ENCODE measurements around the gene HUWE1.
"Not testable (repeated sequence)": the region's sequence is repeated elsewhere in the genome, so short reads cannot be mapped to it uniquely, and the experiment has no call there.

HUWE1 gene

GRCh38 chrX:53598169-53598568 lies 88.3 kb downstream of the HUWE1 start:
- no peak for DNase-seq

GRCh38 chrX:53595266-53595810 lies 91.2 kb downstream of the HUWE1 start:
- no peak for DNase-seq

GRCh38 chrX:53594354-53594753 lies 92.2 kb downstream of the HUWE1 start:
- DNase-seq: no peak

GRCh38 chrX:53587795-53588420 lies 98.6 kb downstream of the HUWE1 start:
- DNase-seq: no peak

GRCh38 chrX:53584891-53585290 lies 101.6 kb downstream of the HUWE1 start:
- DNase-seq: no peak

GRCh38 chrX:53583571-53583970 lies 102.9 kb downstream of the HUWE1 start:
- DNase-seq: no peak

GRCh38 chrX:53580742-53581504 lies 105.6 kb downstream of the HUWE1 start:
- no peak for DNase-seq

GRCh38 chrX:53571494-53571893 lies 115.0 kb downstream of the HUWE1 start:
- no peak for DNase-seq

- DNase-seq: no peak
These were observed 123.2 kb downstream of the HUWE1 start for GRCh38 chrX:53563324-53563723.

- no peak for DNase-seq
These were observed 124.6 kb downstream of the HUWE1 start for GRCh38 chrX:53561912-53562311.

GRCh38 chrX:53558646-53559045 lies 127.9 kb downstream of the HUWE1 start:
- DNase-seq: no peak

GRCh38 chrX:53556868-53557267 lies 129.7 kb downstream of the HUWE1 start:
- DNase-seq: no peak

- DNase-seq: no peak
These were observed 135.6 kb downstream of the HUWE1 start for GRCh38 chrX:53550756-53551463.

- DNase-seq: no peak
These were observed 138.9 kb downstream of the HUWE1 start for GRCh38 chrX:53547668-53548067.

- DNase-seq: no peak
These were observed 141.6 kb downstream of the HUWE1 start for GRCh38 chrX:53544936-53545335.

GRCh38 chrX:53538781-53539180 lies 147.7 kb downstream of the HUWE1 start:
- no peak for DNase-seq

GRCh38 chrX:53531255-53531966 lies 155.1 kb downstream of the HUWE1 start:
- DNase-seq: not testable (repeated sequence)

GRCh38 chrX:53526999-53527398 lies 159.5 kb downstream of the HUWE1 start:
- DNase-seq: no peak

GRCh38 chrX:53511322-53511721 lies 175.2 kb downstream of the HUWE1 start:
- no peak for DNase-seq

- not testable (repeated sequence) for DNase-seq
These were observed 182.5 kb downstream of the HUWE1 start for GRCh38 chrX:53504035-53504434.

- DNase-seq: no peak
These were observed 192.1 kb downstream of the HUWE1 start for GRCh38 chrX:53494436-53494835.

GRCh38 chrX:53486285-53486684 lies 200.2 kb downstream of the HUWE1 start:
- no peak for DNase-seq

- no peak for DNase-seq
These were observed 202.6 kb downstream of the HUWE1 start for GRCh38 chrX:53483838-53484405.
